Neural progenitor cell (in vitro differentiated cells): Measurements from ENCODE around the gene YDJC.

ENCODE experiments used
- CTCF ChIP-seq: fragments of 200-600 bp; sonication (generic); IDR thresholded peaks from 2 replicates; pipeline ENCODE4 v1.5.1; 2017; ENCODE audit warnings: antibody characterized with exemption, mild to moderate bottlenecking
- EZH2 ChIP-seq: fragments of 200-600 bp; sonication (generic); IDR thresholded peaks from 2 replicates; pipeline ENCODE4 v1.6.1; 2017; ENCODE audit warnings: antibody characterized with exemption, mild to moderate bottlenecking, moderate library complexity

- TF ChIP-seq CTCF (no peak), EZH2 (no peak)
Measured at GRCh38 chr22:21585389-21585788, 44.4 kb downstream of the YDJC start.
